ENCODE data around the gene SLC22A15. TPM values are rescaled to one million over a fixed set of nuclear protein-coding genes. Genes with fewer than 3 reads are reported as not detected.

The SLC22A15 gene
- total RNA-seq, 2 experiments from 2014 or later: 0.82 to 2.8 TPM

GRCh38 chr1:116026631-116027030, 50.3 kb downstream of the SLC22A15 start:
- no peak overlapping the region for H3K27ac ChIP-seq (ENCODE audit: low read depth, low read length, poor library complexity, severe bottlenecking)
- H3K9me2 ChIP-seq (ENCODE audit: insufficient read depth, low read length): no peaks in the 10 kb centered on the region
- no peaks in the 10 kb centered on the region for H3K4me1 ChIP-seq (ENCODE audit: insufficient read depth, low read length, poor library complexity, severe bottlenecking)
- BruUV-seq (replicated peaks): no TSS peak
- H3K79me2 ChIP-seq (ENCODE audit: insufficient read depth, low read depth, low read length): no peaks in the 10 kb centered on the region
- H3K9me3 ChIP-seq (ENCODE audit: low read length): no peaks in the 10 kb centered on the region
- H4K20me1 ChIP-seq (ENCODE audit: insufficient read depth, low read length): no peaks in the 10 kb centered on the region
- ChIA-PET POLR2A (no interaction called here), CTCF (ENCODE audit: unreplicated experiment) (no interaction called here)
- no peaks in the 10 kb centered on the region for H3K36me3 ChIP-seq (ENCODE audit: insufficient read depth, low read length)
- no peak overlapping the region for H2AFZ ChIP-seq (ENCODE audit: low read length)
- H3K4me3 ChIP-seq (ENCODE audit: low read depth, low read length, poor library complexity, severe bottlenecking): no peak overlapping the region
- DNase-seq (ENCODE audit: low spot score): no peak
- no peak overlapping the region for H3K4me2 ChIP-seq (ENCODE audit: low read length)
- intact Hi-C loops (cut with micrococcal nuclease; ENCODE audit: unreplicated experiment): no loop called here
- TF ChIP-seq CTCF (conservative IDR thresholded peaks at IDR 0.05; ENCODE audit: low read length) (no peak), EZH2phosphoT487 (IDR thresholded peaks at IDR 0.05; ENCODE audit: borderline replicate concordance, low read depth, low read length) (no peak)

- Histone ChIP-seq H2AFZ (ENCODE audit: low read length) (no peak overlapping the region), H3K9me3 (ENCODE audit: low read length) (no peaks in the 10 kb centered on the region), H3K27ac (ENCODE audit: low read depth, low read length, poor library complexity, severe bottlenecking) (no peak overlapping the region), H3K4me3 (ENCODE audit: low read depth, low read length, poor library complexity, severe bottlenecking) (no peak overlapping the region), H3K36me3 (ENCODE audit: insufficient read depth, low read length) (no peaks in the 10 kb centered on the region), H3K9me2 (ENCODE audit: insufficient read depth, low read length) (no peaks in the 10 kb centered on the region; the same call in 1 of the 2 replicates), H3K4me1 (ENCODE audit: insufficient read depth, low read length, poor library complexity, severe bottlenecking) (no peaks in the 10 kb centered on the region), H4K20me1 (ENCODE audit: insufficient read depth, low read length) (no peaks in the 10 kb centered on the region), H3K4me2 (ENCODE audit: low read length) (no peak overlapping the region), H3K79me2 (ENCODE audit: insufficient read depth, low read depth, low read length) (no peaks in the 10 kb centered on the region)
- no peak for DNase-seq (ENCODE audit: low spot score)
- BruUV-seq (replicated peaks): no TSS peak
- intact Hi-C loops (cut with micrococcal nuclease; ENCODE audit: unreplicated experiment): no loop called here
- CTCF ChIA-PET (ENCODE audit: unreplicated experiment): no interaction called here
- no peak for TF ChIP-seq CTCF (conservative IDR thresholded peaks at IDR 0.05; ENCODE audit: low read length)
- no peak for TF ChIP-seq EZH2phosphoT487 (IDR thresholded peaks at IDR 0.05; ENCODE audit: borderline replicate concordance, low read depth, low read length)
- POLR2A ChIA-PET: no interaction called here
These were observed 55.1 kb downstream of the SLC22A15 start for GRCh38 chr1:116031302-116031835.

GRCh38 chr1:116033322-116033721, 57.0 kb downstream of the SLC22A15 start:
- TF ChIP-seq EZH2phosphoT487 (IDR thresholded peaks at IDR 0.05; ENCODE audit: borderline replicate concordance, low read depth, low read length) (no peak), CTCF (conservative IDR thresholded peaks at IDR 0.05; ENCODE audit: low read length) (no peak)
- H3K4me3 ChIP-seq (ENCODE audit: low read depth, low read length, poor library complexity, severe bottlenecking): no peak overlapping the region
- intact Hi-C loops (cut with micrococcal nuclease; ENCODE audit: unreplicated experiment): no loop called here
- no peak for DNase-seq (ENCODE audit: low spot score)
- no peak overlapping the region for H2AFZ ChIP-seq (ENCODE audit: low read length)
- BruUV-seq (replicated peaks): no TSS peak
- no peaks in the 10 kb centered on the region for H3K79me2 ChIP-seq (ENCODE audit: insufficient read depth, low read depth, low read length)
- H3K4me1 ChIP-seq (ENCODE audit: insufficient read depth, low read length, poor library complexity, severe bottlenecking): no peaks in the 10 kb centered on the region
- H3K9me2 ChIP-seq (ENCODE audit: insufficient read depth, low read length): no peaks in the 10 kb centered on the region; the same call in 1 of the 2 replicates
- no peak overlapping the region for H3K27ac ChIP-seq (ENCODE audit: low read depth, low read length, poor library complexity, severe bottlenecking)
- H3K9me3 ChIP-seq (ENCODE audit: low read length): no peaks in the 10 kb centered on the region
- no peaks in the 10 kb centered on the region for H3K36me3 ChIP-seq (ENCODE audit: insufficient read depth, low read length)
- POLR2A ChIA-PET: no interaction called here
- CTCF ChIA-PET (ENCODE audit: unreplicated experiment): no interaction called here
- H4K20me1 ChIP-seq (ENCODE audit: insufficient read depth, low read length): no peaks in the 10 kb centered on the region
- no peak overlapping the region for H3K4me2 ChIP-seq (ENCODE audit: low read length)

All from OCI-LY7 (cell line).